ENCODE measurements around the gene ASCC3.

ASCC3 gene

GRCh38 chr6:100704961-100705360, 176.2 kb downstream of the ASCC3 start:
- Histone ChIP-seq H3K27me3 (ENCODE audit: control insufficient read depth in 1 of 2, insufficient read depth in 2 of 2, low read length in 2 of 2) (no peaks in the 10 kb centered on the region), H3K27ac (ENCODE audit: low read depth, low read length) (no peak overlapping the region), H3K4me1 (ENCODE audit: control insufficient read depth in 1 of 2, insufficient read depth in 2 of 2, low read length in 2 of 2) (no peaks in the 10 kb centered on the region), H3K9me3 (ENCODE audit: control insufficient read depth in 1 of 2, low read length in 2 of 2) (peaks cover 0 to 7% of the 10 kb centered on the region in 2 donors), H3K36me3 (ENCODE audit: control insufficient read depth in 1 of 2, insufficient read depth in 2 of 2, low read length in 2 of 2) (peaks cover 3 to 4% of the 10 kb centered on the region in 2 donors), H3K4me3 (ENCODE audit: low read depth in 1 of 2, low read length in 2 of 2) (no peak overlapping the region), H3K9ac (ENCODE audit: low read depth in 1 of 2, low read length in 2 of 2) (no peak overlapping the region)

GRCh38 chr6:100701728-100702127, 179.4 kb downstream of the ASCC3 start:
- no peaks in the 10 kb centered on the region for H3K4me1 ChIP-seq (ENCODE audit: control insufficient read depth in 1 of 2, insufficient read depth in 2 of 2, low read length in 2 of 2)
- no peak overlapping the region for H3K27ac ChIP-seq (ENCODE audit: low read depth, low read length)

DNA sequence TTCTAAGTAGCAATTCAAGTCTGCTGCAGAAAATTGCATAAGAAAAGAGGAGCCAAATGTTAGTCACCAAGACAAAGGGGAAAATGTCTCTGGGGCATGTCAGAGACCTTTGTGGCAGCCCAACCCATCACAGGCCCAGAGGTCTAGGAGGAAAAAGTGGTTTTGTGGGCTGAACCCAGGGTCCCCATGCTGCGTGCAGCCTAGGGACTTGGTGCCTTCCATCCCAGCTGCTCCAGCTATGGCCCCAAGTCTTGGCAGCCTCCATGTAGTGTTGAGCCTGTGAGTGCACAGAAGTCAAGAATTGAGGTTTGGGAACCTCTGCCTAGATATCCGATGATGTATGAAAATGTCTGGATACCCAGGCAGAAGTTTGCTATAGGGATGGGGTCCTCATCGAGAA, 181.1 kb downstream of the ASCC3 start:
- no peak overlapping the region for H3K4me3 ChIP-seq (ENCODE audit: low read depth in 1 of 2, low read length in 2 of 2)
- no peaks in the 10 kb centered on the region for H3K4me1 ChIP-seq (ENCODE audit: control insufficient read depth in 1 of 2, insufficient read depth in 2 of 2, low read length in 2 of 2)
- H3K9ac ChIP-seq (ENCODE audit: low read depth in 1 of 2, low read length in 2 of 2) = no peak overlapping the region
- peaks cover 3 to 6% of the 10 kb centered on the region in 2 donors for H3K36me3 ChIP-seq (ENCODE audit: control insufficient read depth in 1 of 2, insufficient read depth in 2 of 2, low read length in 2 of 2)
- peaks cover 0 to 10% of the 10 kb centered on the region in 2 donors for H3K9me3 ChIP-seq (ENCODE audit: control insufficient read depth in 1 of 2, low read length in 2 of 2)
- no peak overlapping the region for H3K27ac ChIP-seq (ENCODE audit: low read depth, low read length)
- H3K27me3 ChIP-seq (ENCODE audit: control insufficient read depth in 1 of 2, insufficient read depth in 2 of 2, low read length in 2 of 2) = no peaks in the 10 kb centered on the region

More at GRCh38 chr6:100701728-100702127, 179.4 kb downstream of the ASCC3 start:
- Histone ChIP-seq H3K36me3 (ENCODE audit: control insufficient read depth in 1 of 2, insufficient read depth in 2 of 2, low read length in 2 of 2) (peaks cover 3 to 6% of the 10 kb centered on the region in 2 donors), H3K9me3 (ENCODE audit: control insufficient read depth in 1 of 2, low read length in 2 of 2) (peaks cover 0 to 10% of the 10 kb centered on the region in 2 donors), H3K9ac (ENCODE audit: low read depth in 1 of 2, low read length in 2 of 2) (no peak overlapping the region), H3K4me3 (ENCODE audit: low read depth in 1 of 2, low read length in 2 of 2) (no peak overlapping the region), H3K27me3 (ENCODE audit: control insufficient read depth in 1 of 2, insufficient read depth in 2 of 2, low read length in 2 of 2) (no peaks in the 10 kb centered on the region)

DNA sequence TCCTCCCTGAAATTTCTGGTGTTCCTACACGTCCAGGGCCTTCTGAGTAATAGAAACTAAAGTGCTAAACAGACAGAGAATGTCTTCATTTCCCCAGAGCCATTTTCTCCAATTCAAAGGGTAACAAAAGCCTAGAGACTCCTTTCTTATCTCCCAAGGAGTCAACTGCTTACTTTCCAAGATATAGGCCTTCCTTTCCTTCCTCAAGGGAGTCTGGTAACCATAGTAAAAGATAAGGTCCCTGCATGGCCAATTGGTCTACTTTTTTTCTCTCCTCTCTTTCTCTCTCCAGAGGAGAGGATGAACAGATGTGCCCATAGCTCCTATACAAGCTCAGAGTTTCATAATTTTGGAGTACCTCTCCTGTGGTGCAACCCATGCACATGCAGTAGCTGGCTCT, 185.7 kb downstream of the ASCC3 start:
- Histone ChIP-seq H3K36me3 (ENCODE audit: control insufficient read depth in 1 of 2, insufficient read depth in 2 of 2, low read length in 2 of 2) (peaks cover 0 to 3% of the 10 kb centered on the region in 2 donors), H3K9me3 (ENCODE audit: control insufficient read depth in 1 of 2, low read length in 2 of 2) (peaks cover 0 to 5% of the 10 kb centered on the region in 2 donors), H3K4me3 (ENCODE audit: low read depth in 1 of 2, low read length in 2 of 2) (no peak overlapping the region), H3K27ac (ENCODE audit: low read depth, low read length) (no peak overlapping the region), H3K27me3 (ENCODE audit: control insufficient read depth in 1 of 2, insufficient read depth in 2 of 2, low read length in 2 of 2) (no peaks in the 10 kb centered on the region), H3K4me1 (ENCODE audit: control insufficient read depth in 1 of 2, insufficient read depth in 2 of 2, low read length in 2 of 2) (no peaks in the 10 kb centered on the region), H3K9ac (ENCODE audit: low read depth in 1 of 2, low read length in 2 of 2) (no peak overlapping the region)

GRCh38 chr6:100693249-100693927, 187.7 kb downstream of the ASCC3 start:
- H3K27ac ChIP-seq (ENCODE audit: low read depth, low read length) = no peak overlapping the region
- no peaks in the 10 kb centered on the region for H3K4me1 ChIP-seq (ENCODE audit: control insufficient read depth in 1 of 2, insufficient read depth in 2 of 2, low read length in 2 of 2)
- no peaks in the 10 kb centered on the region for H3K27me3 ChIP-seq (ENCODE audit: control insufficient read depth in 1 of 2, insufficient read depth in 2 of 2, low read length in 2 of 2)
- H3K4me3 ChIP-seq (ENCODE audit: low read depth in 1 of 2, low read length in 2 of 2) = no peak overlapping the region
- no peak overlapping the region for H3K9ac ChIP-seq (ENCODE audit: low read depth in 1 of 2, low read length in 2 of 2)
- H3K36me3 ChIP-seq (ENCODE audit: control insufficient read depth in 1 of 2, insufficient read depth in 2 of 2, low read length in 2 of 2) = no peaks in the 10 kb centered on the region
- no peaks in the 10 kb centered on the region for H3K9me3 ChIP-seq (ENCODE audit: control insufficient read depth in 1 of 2, low read length in 2 of 2)

- Histone ChIP-seq H3K27ac (ENCODE audit: low read depth, low read length) (no peak overlapping the region), H3K9ac (ENCODE audit: low read depth in 1 of 2, low read length in 2 of 2) (no peak overlapping the region), H3K36me3 (ENCODE audit: control insufficient read depth in 1 of 2, insufficient read depth in 2 of 2, low read length in 2 of 2) (no peaks in the 10 kb centered on the region), H3K4me1 (ENCODE audit: control insufficient read depth in 1 of 2, insufficient read depth in 2 of 2, low read length in 2 of 2) (no peaks in the 10 kb centered on the region), H3K27me3 (ENCODE audit: control insufficient read depth in 1 of 2, insufficient read depth in 2 of 2, low read length in 2 of 2) (no peaks in the 10 kb centered on the region), H3K9me3 (ENCODE audit: control insufficient read depth in 1 of 2, low read length in 2 of 2) (no peaks in the 10 kb centered on the region), H3K4me3 (ENCODE audit: low read depth in 1 of 2, low read length in 2 of 2) (no peak overlapping the region)
Observed at GRCh38 chr6:100691972-100692371, 189.2 kb downstream of the ASCC3 start.

DNA sequence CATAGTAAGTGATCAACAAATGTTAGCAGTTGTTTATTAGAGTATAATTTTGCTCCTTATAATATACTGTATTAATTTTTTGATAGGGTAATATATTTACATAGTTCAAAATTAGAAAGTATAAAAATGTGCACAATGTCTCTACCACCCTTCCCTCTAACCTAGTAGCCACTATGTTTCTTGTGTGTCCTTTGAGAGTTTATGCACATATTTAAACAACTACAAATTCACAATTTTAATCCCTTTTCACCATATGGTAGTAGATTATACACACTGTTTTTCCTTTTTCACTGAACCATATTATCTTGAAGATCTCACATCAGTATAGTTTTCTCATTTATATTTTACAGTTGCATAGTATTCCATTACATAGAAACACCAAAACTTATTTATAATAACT, 194.9 kb downstream of the ASCC3 start:
- no peaks in the 10 kb centered on the region for H3K27me3 ChIP-seq (ENCODE audit: control insufficient read depth in 1 of 2, insufficient read depth in 2 of 2, low read length in 2 of 2)
- no peaks in the 10 kb centered on the region for H3K9me3 ChIP-seq (ENCODE audit: control insufficient read depth in 1 of 2, low read length in 2 of 2)
- no peaks in the 10 kb centered on the region for H3K36me3 ChIP-seq (ENCODE audit: control insufficient read depth in 1 of 2, insufficient read depth in 2 of 2, low read length in 2 of 2)
- H3K9ac ChIP-seq (ENCODE audit: low read depth in 1 of 2, low read length in 2 of 2) = no peak overlapping the region
- no peak overlapping the region for H3K27ac ChIP-seq (ENCODE audit: low read depth, low read length)
- no peak overlapping the region for H3K4me3 ChIP-seq (ENCODE audit: low read depth in 1 of 2, low read length in 2 of 2)
- no peaks in the 10 kb centered on the region for H3K4me1 ChIP-seq (ENCODE audit: control insufficient read depth in 1 of 2, insufficient read depth in 2 of 2, low read length in 2 of 2)

GRCh38 chr6:100685747-100686146, 195.4 kb downstream of the ASCC3 start:
- H3K27ac ChIP-seq (ENCODE audit: low read depth, low read length) = no peak overlapping the region
- no peaks in the 10 kb centered on the region for H3K27me3 ChIP-seq (ENCODE audit: control insufficient read depth in 1 of 2, insufficient read depth in 2 of 2, low read length in 2 of 2)
- no peak overlapping the region for H3K4me3 ChIP-seq (ENCODE audit: low read depth in 1 of 2, low read length in 2 of 2)
- H3K4me1 ChIP-seq (ENCODE audit: control insufficient read depth in 1 of 2, insufficient read depth in 2 of 2, low read length in 2 of 2) = no peaks in the 10 kb centered on the region
- H3K36me3 ChIP-seq (ENCODE audit: control insufficient read depth in 1 of 2, insufficient read depth in 2 of 2, low read length in 2 of 2) = no peaks in the 10 kb centered on the region
- H3K9ac ChIP-seq (ENCODE audit: low read depth in 1 of 2, low read length in 2 of 2) = no peak overlapping the region
- no peaks in the 10 kb centered on the region for H3K9me3 ChIP-seq (ENCODE audit: control insufficient read depth in 1 of 2, low read length in 2 of 2)

DNA sequence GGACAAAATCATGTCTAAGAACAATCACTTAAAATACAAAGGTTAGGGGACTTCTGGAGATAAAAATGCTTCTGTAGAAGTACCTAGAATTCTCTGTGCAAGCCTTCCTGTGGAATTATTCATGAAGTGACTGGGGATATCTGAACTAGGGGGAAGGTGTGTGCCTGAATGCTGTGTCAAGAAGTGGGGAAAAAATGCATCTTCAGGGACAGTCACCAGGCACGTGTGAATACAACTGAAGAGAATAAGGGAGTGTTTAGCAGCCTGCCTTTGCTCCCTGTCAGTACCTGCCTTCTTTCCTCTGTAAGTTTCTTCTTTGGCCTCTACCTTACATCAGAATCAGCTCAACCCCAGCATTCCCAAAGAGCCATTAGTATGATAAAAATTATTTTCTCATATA, 201.0 kb downstream of the ASCC3 start:
- H3K27me3 ChIP-seq (ENCODE audit: control insufficient read depth in 1 of 2, insufficient read depth in 2 of 2, low read length in 2 of 2) = no peaks in the 10 kb centered on the region
- no peak overlapping the region for H3K27ac ChIP-seq (ENCODE audit: low read depth, low read length)
- H3K9me3 ChIP-seq (ENCODE audit: control insufficient read depth in 1 of 2, low read length in 2 of 2) = no peaks in the 10 kb centered on the region
- H3K4me3 ChIP-seq (ENCODE audit: low read depth in 1 of 2, low read length in 2 of 2) = no peak overlapping the region
- H3K4me1 ChIP-seq (ENCODE audit: control insufficient read depth in 1 of 2, insufficient read depth in 2 of 2, low read length in 2 of 2) = no peaks in the 10 kb centered on the region
- H3K9ac ChIP-seq (ENCODE audit: low read depth in 1 of 2, low read length in 2 of 2) = no peak overlapping the region
- H3K36me3 ChIP-seq (ENCODE audit: control insufficient read depth in 1 of 2, insufficient read depth in 2 of 2, low read length in 2 of 2) = no peaks in the 10 kb centered on the region

DNA sequence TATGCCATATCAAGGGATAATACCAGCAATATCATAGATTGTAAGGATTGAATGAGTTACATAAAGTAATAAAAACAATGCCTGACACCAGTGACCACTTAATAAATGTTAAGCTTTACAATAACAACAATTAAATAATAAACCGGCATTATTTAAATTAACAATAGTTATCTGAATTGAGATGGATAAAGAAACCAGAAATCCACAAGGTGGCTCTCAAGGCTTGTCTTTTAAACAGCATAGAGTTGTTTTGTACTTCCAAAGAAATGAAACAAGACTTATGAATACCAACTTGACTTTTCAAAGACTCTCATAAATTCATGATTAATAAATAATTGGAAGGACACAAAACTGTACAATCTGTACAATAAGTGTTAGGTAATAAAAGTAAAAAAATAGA, 203.1 kb downstream of the ASCC3 start:
- no peak overlapping the region for H3K27ac ChIP-seq (ENCODE audit: low read depth, low read length)

More for the DNA sequence above, 203.1 kb downstream of the ASCC3 start:
- Histone ChIP-seq H3K9ac (ENCODE audit: low read depth in 1 of 2, low read length in 2 of 2) (no peak overlapping the region), H3K36me3 (ENCODE audit: control insufficient read depth in 1 of 2, insufficient read depth in 2 of 2, low read length in 2 of 2) (no peaks in the 10 kb centered on the region), H3K9me3 (ENCODE audit: control insufficient read depth in 1 of 2, low read length in 2 of 2) (no peaks in the 10 kb centered on the region), H3K4me3 (ENCODE audit: low read depth in 1 of 2, low read length in 2 of 2) (no peak overlapping the region), H3K27me3 (ENCODE audit: control insufficient read depth in 1 of 2, insufficient read depth in 2 of 2, low read length in 2 of 2) (no peaks in the 10 kb centered on the region), H3K4me1 (ENCODE audit: control insufficient read depth in 1 of 2, insufficient read depth in 2 of 2, low read length in 2 of 2) (no peaks in the 10 kb centered on the region)

Data from duodenal mucosa (tissue), 2 donors.